Activated CD8-positive, alpha-beta memory T cell treated with anti-CD3 and anti-CD28 coated beads, Interleukin-2, amount 50 U/mL, for 24 hours (primary cell): ENCODE data around the gene ACTA2.

Experiments used
- DNase-seq: peaks from one replicate; pipeline ENCODE4 v3.0.0-alpha.2; 2020; ENCODE audit errors: extremely low read depth

ACTA2 gene

DNA sequence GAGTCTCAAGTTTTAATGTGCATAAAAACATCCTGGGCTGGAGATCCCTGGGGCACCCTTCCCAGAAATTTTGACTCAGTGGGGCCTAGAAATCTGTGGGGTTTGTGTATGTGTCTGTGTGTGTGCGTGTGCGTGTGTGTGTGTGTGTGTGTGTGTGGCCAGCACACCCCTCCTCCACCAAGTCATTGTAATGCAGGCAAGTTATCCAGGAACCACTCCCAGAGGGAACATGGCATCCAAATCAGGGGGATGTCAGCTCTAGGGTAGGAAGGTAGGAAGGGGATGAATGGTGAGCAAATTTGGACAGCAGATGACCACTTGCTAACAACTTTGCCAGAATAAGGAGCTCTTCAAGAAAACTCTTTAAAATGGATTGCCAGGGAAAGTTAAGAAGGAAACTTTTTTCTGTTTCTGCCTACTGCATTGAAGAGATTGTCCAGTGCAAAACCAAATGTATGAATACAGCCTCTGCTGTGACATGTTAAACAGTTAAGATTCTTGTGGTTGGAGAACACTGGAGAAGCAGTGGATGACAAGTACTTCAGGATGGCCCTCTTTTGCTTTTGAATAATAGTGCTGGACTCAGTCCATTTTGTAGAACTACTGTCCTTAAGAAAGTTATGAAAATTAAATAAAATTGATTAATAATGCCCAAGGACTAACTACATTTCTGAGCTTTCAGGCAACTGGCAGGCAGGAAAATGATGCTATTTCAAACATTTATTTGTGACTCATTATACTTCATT, 60.2 kb downstream of the ACTA2 start:
- no peak for DNase-seq

DNA sequence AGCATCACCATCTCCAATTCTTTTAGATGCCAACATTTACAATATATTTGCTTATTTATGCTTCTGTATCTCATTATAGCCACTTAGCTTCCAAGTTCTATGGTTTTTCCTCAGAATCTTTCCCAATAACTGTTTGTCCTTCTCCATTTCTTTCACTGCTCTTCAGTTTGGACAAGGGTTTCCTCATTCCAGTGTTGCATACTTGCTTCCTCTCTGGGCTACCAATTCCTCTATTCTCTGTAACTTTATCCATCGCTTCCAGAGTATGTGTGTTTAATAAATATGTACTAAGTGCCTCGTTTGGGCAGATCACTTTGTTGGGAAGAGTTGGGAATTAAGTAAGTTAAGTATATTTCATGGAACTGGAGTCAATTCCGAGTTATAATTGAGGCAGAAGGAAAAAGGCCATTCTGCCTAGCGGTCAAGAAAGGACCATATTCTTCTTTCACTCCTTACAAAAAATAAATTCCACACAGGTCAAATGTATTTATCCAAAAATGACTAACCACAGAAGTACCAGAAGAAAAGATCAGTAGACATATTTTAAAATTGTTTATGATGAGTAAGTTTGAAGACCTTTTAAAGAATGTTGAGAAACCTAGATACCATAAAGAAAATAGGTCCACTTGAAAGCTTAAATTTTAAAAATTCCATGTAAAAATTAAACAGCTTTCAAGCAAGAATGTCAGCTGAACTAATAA, 61.7 kb downstream of the ACTA2 start:
- DNase-seq: no peak

DNA sequence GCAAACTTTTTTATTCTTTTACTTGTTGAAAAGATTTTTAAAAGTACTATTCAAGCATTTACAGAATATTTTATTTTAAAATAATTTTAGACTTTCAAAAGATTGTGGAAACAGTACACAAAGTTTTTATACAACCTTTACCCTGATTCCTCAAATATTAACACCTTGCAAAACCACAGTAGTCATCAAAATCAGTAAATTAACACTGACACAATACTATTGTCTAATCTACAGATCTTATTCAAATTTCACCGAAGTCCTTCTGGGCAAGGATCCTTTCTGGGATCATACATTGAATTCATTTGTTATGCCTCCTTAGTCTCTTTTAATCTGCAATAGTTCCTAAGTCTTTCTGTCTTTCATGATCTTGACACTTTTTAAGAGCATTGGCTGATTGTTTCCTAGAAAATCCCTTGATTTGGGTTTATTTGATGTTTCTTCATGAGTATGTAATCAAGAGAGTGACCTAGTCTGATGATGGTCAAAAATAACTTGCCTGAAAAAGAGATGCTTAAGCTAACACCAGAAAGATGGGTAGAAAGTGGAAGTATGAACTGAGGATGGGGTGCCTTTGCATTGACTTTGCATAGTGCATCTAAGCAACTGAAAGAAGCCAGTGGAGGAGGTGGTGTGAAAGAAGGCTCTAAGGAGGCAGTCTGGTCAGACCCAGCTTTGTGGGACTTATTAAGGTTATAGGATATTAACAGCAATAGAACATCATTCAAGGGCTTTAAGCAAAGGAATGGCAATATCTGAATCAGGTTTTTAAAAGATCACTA, 62.8 kb downstream of the ACTA2 start:
- DNase-seq: no peak

DNA sequence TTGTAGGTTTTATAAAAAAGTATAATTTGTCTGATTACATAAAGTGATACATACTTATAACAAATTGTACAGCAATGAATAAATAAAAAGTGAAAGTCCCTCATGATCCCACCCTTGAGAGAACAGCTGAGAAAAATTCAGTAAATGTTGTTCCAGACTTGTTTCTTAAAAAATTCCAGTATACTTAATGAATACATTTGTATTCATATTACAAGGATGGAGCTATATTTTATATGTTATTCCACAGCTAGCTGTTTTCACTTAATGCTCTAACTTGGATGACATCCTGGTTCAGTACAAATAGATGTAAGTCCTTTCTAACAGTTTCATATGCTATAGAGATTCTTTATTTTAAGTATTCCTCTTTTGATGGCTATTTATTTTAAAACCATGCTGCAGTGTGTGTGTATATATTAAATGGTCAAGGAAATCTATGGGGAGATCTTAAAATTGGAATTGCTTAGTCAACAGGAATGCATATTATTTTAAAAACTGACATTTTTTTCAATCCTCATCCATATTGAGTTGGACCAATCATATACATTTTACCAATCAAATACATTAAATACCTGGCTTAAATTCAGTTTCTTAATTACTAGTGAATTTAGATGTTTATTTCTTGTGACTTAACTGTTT, 63.6 kb downstream of the ACTA2 start:
- no peak for DNase-seq

DNA sequence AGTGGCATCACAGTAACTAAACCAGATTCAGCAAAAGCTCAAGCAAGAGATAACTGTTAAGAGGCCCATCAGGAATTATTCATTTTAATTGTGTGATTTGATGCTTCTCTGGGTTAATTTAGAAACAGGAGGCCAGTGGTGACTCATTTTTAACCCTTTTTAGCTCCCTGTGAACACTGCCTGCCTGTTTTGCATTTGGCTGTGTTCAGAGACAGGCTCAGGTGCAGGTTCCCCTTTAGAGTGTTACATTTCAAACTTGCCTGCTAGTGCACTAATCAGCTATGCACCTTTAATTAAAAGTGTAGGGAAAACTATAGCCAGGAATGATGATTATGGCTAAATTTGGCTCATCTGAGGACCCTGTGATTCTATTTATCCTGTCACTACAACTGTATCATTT, 66.0 kb downstream of the ACTA2 start:
- no peak for DNase-seq
